NOMO-1 treated with dmso at 0.1 percent for 144 hours (cell line): ENCODE data around the gene VPS11.
"Not testable (repeated sequence)": the region's sequence is repeated elsewhere in the genome, so short reads cannot be mapped to it uniquely, and the experiment has no call there.

ENCODE experiments used
- DNase-seq: peaks from one replicate; lab custom pipeline; 2025; ENCODE audit not compliant: unreplicated experiment; lab: John Stamatoyannopoulos, UW

Gene VPS11

GRCh38 chr11:119101759-119102423 is 34.3 kb downstream of the VPS11 start, which contains the start of gene DPAGT1:
TSS of gene DPAGT1 (minus strand) at chr11:119101853. CDS start at chr11:119101655, 198 bp downstream.
- DNase-seq, result peak; percentile 92

DNA sequence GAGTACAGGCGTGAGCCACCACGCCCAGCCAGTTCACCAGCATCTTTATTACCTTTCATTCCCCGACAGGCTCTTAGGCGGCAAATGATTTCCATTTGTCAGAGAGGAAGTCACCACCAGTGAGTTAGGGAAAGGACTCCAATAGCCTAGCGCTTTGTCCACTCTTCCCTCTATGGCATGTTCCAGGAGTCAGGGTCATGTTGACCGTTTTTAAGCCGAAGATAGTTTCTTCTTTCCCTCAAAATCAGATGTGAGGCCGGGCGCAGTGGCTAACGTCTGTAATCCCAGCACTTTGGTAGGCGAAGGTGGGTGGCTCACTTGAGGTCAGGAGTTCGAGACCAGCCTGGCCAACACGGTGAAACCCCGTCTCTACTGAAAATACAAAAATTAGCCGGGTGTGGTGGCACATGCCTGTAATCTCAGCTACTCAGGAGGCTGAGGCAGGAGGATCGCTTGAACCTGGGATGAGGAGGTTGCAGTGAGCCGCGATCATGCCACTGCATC is 35.6 kb downstream of the VPS11 start:
- not testable (repeated sequence) for DNase-seq

GRCh38 chr11:119103793-119104192 is 36.2 kb downstream of the VPS11 start:
- DNase-seq, result no peak

DNA sequence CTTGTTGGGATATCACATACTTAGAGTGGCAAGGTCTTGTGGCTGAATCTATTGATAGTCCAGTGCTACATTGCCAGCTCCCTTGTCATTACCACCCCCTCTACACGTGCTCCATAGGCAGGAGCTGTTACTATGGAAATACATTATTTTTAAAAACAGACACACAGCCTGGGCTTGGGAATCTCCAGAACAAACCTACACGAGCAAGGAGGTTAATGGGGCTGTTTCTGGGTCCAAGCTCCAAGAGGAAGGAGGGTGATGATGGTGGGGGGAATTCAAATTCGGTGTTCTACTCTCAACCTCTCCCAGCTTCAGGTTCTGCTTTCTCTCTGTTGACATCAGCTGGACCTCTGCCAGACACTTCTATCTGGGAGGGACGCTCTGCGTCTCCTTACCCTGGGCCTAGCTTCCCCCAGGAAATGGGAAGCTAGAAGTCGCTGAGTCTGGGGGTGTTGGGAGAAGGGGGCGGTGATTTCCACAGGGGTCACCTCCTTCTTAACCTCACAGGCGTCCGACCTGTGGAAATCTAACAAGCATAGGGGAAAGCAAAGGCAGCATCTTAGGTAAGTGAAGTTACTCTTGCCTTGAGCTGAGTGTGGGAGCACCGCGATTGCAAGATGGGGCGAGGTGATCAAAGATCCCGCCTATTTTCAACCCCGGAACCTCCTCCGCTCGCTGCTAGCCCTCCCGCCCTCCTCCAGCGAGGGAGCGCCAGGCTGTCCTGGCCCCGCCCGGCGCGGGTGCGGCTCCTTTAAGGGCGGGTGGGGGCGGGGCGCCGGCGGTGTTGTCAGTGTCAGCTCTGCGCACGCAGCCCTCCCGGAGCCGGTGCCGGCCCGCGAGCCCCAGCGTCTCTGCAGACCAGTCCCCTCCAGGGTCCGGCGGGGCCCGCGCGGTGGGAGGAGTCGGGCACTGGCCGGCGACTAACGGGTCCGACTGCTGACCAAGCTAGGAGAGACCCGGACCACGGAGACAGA is 39.2 kb downstream of the VPS11 start, which contains the start of gene C2CD2L:
TSS of gene C2CD2L (plus strand) at position 781 of the 974 bp plus-strand sequence. CDS start 398 bp downstream, outside the sequence.
- DNase-seq, result peak; percentile 78

- DNase-seq, result no peak
Measured at GRCh38 chr11:119107538-119108145, 40.0 kb downstream of the VPS11 start.

GRCh38 chr11:119108146-119108856 is 40.7 kb downstream of the VPS11 start:
- no peak for DNase-seq

- no peak for DNase-seq
Measured at GRCh38 chr11:119108857-119109221, 41.2 kb downstream of the VPS11 start.

- DNase-seq, result no peak
Measured at GRCh38 chr11:119109843-119110242, 42.2 kb downstream of the VPS11 start.

- no peak for DNase-seq
Measured at GRCh38 chr11:119110439-119110838, 42.8 kb downstream of the VPS11 start.

- no peak for DNase-seq
Measured at GRCh38 chr11:119111361-119111925, 43.8 kb downstream of the VPS11 start.

GRCh38 chr11:119112314-119113020 is 44.8 kb downstream of the VPS11 start:
- no peak for DNase-seq

DNA sequence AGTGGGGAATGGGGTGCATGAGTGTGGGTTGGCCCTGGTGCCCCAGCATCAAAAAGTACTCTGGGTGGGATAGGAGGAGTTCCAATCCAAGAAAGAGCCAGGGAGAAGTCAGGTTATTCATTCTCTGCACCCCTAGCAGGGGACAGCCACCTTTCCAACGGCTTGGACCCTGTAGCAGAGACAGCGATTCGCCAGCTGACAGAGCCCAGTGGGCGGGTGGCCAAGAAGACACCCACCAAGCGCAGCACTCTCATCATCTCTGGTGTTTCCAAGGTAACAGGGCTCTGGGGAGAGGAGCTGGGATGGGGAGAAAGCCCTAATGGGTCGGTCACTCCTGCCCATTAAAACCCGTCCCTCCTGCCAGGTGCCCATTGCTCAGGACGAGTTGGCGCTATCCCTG is 46.1 kb downstream of the VPS11 start:
- no peak for DNase-seq

DNA sequence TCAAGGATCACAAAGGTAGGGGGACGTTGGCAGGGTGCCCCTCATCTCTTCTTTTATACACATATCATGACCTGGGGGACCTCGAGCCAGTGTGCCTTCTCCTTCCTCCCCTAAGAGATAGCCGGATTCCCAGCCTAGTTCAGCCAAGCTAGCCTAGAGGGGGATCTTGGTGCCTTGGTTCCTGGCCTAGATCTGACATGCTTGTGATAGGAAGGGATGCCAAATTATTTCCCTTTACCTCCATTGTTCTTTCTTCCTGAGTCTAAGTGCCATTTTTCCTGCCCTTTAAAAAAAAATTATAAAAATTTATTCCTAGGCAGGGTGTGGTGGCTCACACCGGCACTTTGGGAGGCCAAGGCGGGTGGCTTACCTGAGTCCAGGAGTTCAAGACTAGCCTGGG is 46.7 kb downstream of the VPS11 start:
- DNase-seq, result no peak

GRCh38 chr11:119115484-119116234 is 48.0 kb downstream of the VPS11 start:
- peak; percentile 55 for DNase-seq

GRCh38 chr11:119116235-119116594 is 48.6 kb downstream of the VPS11 start:
- DNase-seq, result no peak

DNA sequence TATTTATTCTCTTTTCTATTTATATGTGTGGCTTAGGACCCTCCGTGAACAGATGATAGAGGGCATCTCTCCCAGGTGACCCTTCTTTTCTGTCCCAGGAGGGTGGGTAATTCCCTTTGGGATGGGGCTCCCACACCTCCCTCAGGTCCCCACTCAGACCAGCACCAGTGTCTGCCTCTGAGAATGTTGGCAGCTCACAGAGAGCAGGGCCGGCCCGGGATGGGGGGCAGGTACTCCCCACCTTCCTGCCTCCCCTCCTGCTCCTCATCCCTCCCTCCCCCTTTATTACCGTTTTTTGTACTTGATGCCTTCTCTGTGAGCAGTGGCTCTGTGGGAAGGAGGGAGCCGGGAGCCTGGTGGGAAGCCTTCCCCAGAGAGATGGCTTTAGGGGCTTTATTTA is 49.0 kb downstream of the VPS11 start:
- no peak for DNase-seq

GRCh38 chr11:119117004-119117706 is 49.5 kb downstream of the VPS11 start:
- no peak for DNase-seq

GRCh38 chr11:119118227-119118626 is 50.6 kb downstream of the VPS11 start:
- no peak for DNase-seq
